Measurements from ENCODE around the gene PFDN1.

- TF ChIP-seq CTCF (IDR thresholded peaks at IDR 0.05; ENCODE audit: poor library complexity) (no peak), EZH2 (IDR thresholded peaks at IDR 0.05; ENCODE audit: borderline replicate concordance) (no peak)
Observed at GRCh38 chr5:140322751-140323731, 20.1 kb upstream of the PFDN1 start.

All from hepatocyte (in vitro differentiated cells).